Measurements from ENCODE around the gene PGA4. TPM values are rescaled to one million over a fixed set of nuclear protein-coding genes. Genes with fewer than 3 reads are reported as not detected.
A peak's percentile ranks its signal among the peaks of the same experiment; 100 is the strongest.

The PGA4 gene
- total and polyA plus RNA-seq, 2 experiments from 2014 or later = 0.81 TPM; not detected in 1

DNA sequence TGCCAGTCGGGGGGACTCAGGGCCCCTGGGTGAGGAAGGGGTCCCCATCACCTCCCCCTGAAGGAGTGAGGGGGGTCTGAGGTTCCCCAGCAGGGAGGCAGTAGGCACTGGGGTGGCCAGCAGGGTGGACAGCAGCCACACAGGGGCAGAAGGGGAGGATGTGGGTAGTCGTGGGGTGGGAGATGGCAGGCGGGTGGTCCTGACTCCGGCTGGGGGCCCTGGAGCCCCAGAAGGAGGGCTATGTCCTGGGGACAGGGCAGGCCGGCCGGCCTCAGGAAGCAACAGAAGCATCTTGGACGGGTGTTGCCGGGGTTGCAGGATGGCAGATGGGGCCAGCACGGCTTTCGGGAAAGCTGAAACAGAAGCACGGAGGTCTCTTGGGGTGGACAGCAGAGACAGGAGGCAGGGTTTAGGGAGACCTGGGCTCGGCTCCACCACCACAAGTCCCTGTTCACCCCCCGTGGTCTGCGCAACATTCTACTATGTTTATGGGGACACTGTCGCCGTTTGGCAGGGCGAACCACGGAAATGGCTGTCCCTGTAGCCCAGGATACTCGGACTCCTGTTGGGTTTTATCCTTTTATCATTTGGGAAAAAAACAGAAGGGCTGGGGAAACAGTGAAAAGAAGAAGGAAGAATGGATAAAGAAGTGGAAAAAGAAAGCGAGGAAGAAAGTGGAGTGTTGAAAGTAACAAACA is 58.9 kb downstream of the PGA4 start:
- no peaks in the 10 kb centered on the region for H3K27me3 ChIP-seq (ENCODE audit: insufficient read depth)
- no peaks in the 10 kb centered on the region for H3K79me2 ChIP-seq (replicated peaks; ENCODE audit: insufficient read depth)
- no peak overlapping the region for H2AFZ ChIP-seq
- ATAC-seq (no peak), DNase-seq (ENCODE audit: low spot score) (no peak)
- Mint-ChIP-seq H3K9me3 (no peaks in the 10 kb centered on the region), H3K4me3 (peak overlapping the region; percentile 30; the same call in 1 of the 3 replicates), H3K4me1 (peaks cover 32% of the 10 kb centered on the region), H3K36me3 (ENCODE audit: low read depth) (peaks cover 50% of the 10 kb centered on the region), H3K27ac (no peak overlapping the region), H3K27me3 (ENCODE audit: insufficient read depth, low read depth, poor library complexity) (peaks cover 7% of the 10 kb centered on the region)
- no peak overlapping the region for H3K4me2 ChIP-seq
- H3F3A ChIP-seq (replicated peaks; ENCODE audit: low read depth) = peaks cover 12% of the 10 kb centered on the region; the same call in 1 of the 2 replicates
- no peak overlapping the region for H3K27ac ChIP-seq (ENCODE audit: low read depth)
- no peaks in the 10 kb centered on the region for H3K9me2 ChIP-seq (ENCODE audit: insufficient read depth)
- peaks cover 12% of the 10 kb centered on the region; the same call in 1 of the 2 replicates for H3K36me3 ChIP-seq (ENCODE audit: insufficient read depth)
- peaks cover 8% of the 10 kb centered on the region; the same call in 1 of the 2 replicates for H3K4me1 ChIP-seq (ENCODE audit: insufficient read depth)
- no peak overlapping the region for H3K4me3 ChIP-seq
- TF ChIP-seq, protein P1, sequence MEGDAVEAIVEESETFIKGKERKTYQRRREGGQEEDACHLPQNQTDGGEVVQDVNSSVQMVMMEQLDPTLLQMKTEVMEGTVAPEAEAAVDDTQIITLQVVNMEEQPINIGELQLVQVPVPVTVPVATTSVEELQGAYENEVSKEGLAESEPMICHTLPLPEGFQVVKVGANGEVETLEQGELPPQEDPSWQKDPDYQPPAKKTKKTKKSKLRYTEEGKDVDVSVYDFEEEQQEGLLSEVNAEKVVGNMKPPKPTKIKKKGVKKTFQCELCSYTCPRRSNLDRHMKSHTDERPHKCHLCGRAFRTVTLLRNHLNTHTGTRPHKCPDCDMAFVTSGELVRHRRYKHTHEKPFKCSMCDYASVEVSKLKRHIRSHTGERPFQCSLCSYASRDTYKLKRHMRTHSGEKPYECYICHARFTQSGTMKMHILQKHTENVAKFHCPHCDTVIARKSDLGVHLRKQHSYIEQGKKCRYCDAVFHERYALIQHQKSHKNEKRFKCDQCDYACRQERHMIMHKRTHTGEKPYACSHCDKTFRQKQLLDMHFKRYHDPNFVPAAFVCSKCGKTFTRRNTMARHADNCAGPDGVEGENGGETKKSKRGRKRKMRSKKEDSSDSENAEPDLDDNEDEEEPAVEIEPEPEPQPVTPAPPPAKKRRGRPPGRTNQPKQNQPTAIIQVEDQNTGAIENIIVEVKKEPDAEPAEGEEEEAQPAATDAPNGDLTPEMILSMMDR (conservative IDR thresholded peaks at IDR 0.05; ENCODE audit: low read depth in 2 of 2) = no peak
- TF ChIP-seq, protein P2, sequence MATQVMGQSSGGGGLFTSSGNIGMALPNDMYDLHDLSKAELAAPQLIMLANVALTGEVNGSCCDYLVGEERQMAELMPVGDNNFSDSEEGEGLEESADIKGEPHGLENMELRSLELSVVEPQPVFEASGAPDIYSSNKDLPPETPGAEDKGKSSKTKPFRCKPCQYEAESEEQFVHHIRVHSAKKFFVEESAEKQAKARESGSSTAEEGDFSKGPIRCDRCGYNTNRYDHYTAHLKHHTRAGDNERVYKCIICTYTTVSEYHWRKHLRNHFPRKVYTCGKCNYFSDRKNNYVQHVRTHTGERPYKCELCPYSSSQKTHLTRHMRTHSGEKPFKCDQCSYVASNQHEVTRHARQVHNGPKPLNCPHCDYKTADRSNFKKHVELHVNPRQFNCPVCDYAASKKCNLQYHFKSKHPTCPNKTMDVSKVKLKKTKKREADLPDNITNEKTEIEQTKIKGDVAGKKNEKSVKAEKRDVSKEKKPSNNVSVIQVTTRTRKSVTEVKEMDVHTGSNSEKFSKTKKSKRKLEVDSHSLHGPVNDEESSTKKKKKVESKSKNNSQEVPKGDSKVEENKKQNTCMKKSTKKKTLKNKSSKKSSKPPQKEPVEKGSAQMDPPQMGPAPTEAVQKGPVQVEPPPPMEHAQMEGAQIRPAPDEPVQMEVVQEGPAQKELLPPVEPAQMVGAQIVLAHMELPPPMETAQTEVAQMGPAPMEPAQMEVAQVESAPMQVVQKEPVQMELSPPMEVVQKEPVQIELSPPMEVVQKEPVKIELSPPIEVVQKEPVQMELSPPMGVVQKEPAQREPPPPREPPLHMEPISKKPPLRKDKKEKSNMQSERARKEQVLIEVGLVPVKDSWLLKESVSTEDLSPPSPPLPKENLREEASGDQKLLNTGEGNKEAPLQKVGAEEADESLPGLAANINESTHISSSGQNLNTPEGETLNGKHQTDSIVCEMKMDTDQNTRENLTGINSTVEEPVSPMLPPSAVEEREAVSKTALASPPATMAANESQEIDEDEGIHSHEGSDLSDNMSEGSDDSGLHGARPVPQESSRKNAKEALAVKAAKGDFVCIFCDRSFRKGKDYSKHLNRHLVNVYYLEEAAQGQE (IDR thresholded peaks at IDR 0.05; ENCODE audit: unreplicated experiment) = no peak
- TF ChIP-seq ETS1 (IDR thresholded peaks at IDR 0.05) = no peak
- no peak for TF ChIP-seq POLR2AphosphoS5 (IDR thresholded peaks at IDR 0.05; ENCODE audit: low read depth)
- H4K20me1 ChIP-seq (replicated peaks; ENCODE audit: insufficient read depth) = no peaks in the 10 kb centered on the region; the same call in 1 of the 2 replicates

Other genes starting within 250 kb of the PGA4 start
- gene CD5, start 119.9 kb upstream of the PGA4 start, total RNA-seq (2014; rRNA removed; shearing (Covaris generic)) = not detected in 2 replicates
- gene CD5, start 119.9 kb upstream of the PGA4 start, polyA plus RNA-seq (2016; fragmentation: Nextera tagmentation; extraction: Ambion mirVana) = not detected in 2 replicates
- gene VPS37C, start 60.9 kb upstream of the PGA4 start, total RNA-seq (2014; rRNA removed; shearing (Covaris generic)) = 14.4 and 19.4 TPM in 2 replicates
- gene VPS37C, start 60.9 kb upstream of the PGA4 start, polyA plus RNA-seq (2016; fragmentation: Nextera tagmentation; extraction: Ambion mirVana) = 8.7 and 8.8 TPM in 2 replicates
- not detected in 2 replicates for gene PGA3, start 18.8 kb upstream of the PGA4 start, total RNA-seq (2014; rRNA removed; shearing (Covaris generic))
- gene PGA3, start 18.8 kb upstream of the PGA4 start, polyA plus RNA-seq (2016; fragmentation: Nextera tagmentation; extraction: Ambion mirVana) = 0.37 TPM in 1 of 2 replicates, not detected in the other
- 0.12 and 0.52 TPM in 2 replicates for gene PGA5, start 18.8 kb downstream of the PGA4 start, total RNA-seq (2014; rRNA removed; shearing (Covaris generic))
- 0.45 and 1.0 TPM in 2 replicates for gene PGA5, start 18.8 kb downstream of the PGA4 start, polyA plus RNA-seq (2016; fragmentation: Nextera tagmentation; extraction: Ambion mirVana)
- gene VWCE, start 73.0 kb downstream of the PGA4 start, total RNA-seq (2014; rRNA removed; shearing (Covaris generic)) = 13.1 and 16.9 TPM in 2 replicates
- gene VWCE, start 73.0 kb downstream of the PGA4 start, polyA plus RNA-seq (2016; fragmentation: Nextera tagmentation; extraction: Ambion mirVana) = 9.7 and 9.9 TPM in 2 replicates
- 282 and 292 TPM in 2 replicates for gene DDB1, start 110.8 kb downstream of the PGA4 start, total RNA-seq (2014; rRNA removed; shearing (Covaris generic))
- 102 and 109 TPM in 2 replicates for gene DDB1, start 110.8 kb downstream of the PGA4 start, polyA plus RNA-seq (2016; fragmentation: Nextera tagmentation; extraction: Ambion mirVana)
- 27.0 and 46.9 TPM in 2 replicates for gene TKFC, start 110.9 kb downstream of the PGA4 start, total RNA-seq (2014; rRNA removed; shearing (Covaris generic))
- 21.1 and 21.7 TPM in 2 replicates for gene TKFC, start 110.9 kb downstream of the PGA4 start, polyA plus RNA-seq (2016; fragmentation: Nextera tagmentation; extraction: Ambion mirVana)
- 20.9 and 30.8 TPM in 2 replicates for gene CYB561A3, start 139.5 kb downstream of the PGA4 start, total RNA-seq (2014; rRNA removed; shearing (Covaris generic))
- 7.8 and 9.8 TPM in 2 replicates for gene CYB561A3, start 139.5 kb downstream of the PGA4 start, polyA plus RNA-seq (2016; fragmentation: Nextera tagmentation; extraction: Ambion mirVana)
- 26.9 and 30.2 TPM in 2 replicates for gene TMEM138, start 140.0 kb downstream of the PGA4 start, total RNA-seq (2014; rRNA removed; shearing (Covaris generic))
- gene TMEM138, start 140.0 kb downstream of the PGA4 start, polyA plus RNA-seq (2016; fragmentation: Nextera tagmentation; extraction: Ambion mirVana) = 32.1 and 37.0 TPM in 2 replicates
- gene TMEM216, start 170.2 kb downstream of the PGA4 start, total RNA-seq (2014; rRNA removed; shearing (Covaris generic)) = 23.4 and 28.8 TPM in 2 replicates
- gene TMEM216, start 170.2 kb downstream of the PGA4 start, polyA plus RNA-seq (2016; fragmentation: Nextera tagmentation; extraction: Ambion mirVana) = 23.5 and 26.1 TPM in 2 replicates
- 60.6 and 72.0 TPM in 2 replicates for gene CPSF7, start 207.6 kb downstream of the PGA4 start, total RNA-seq (2014; rRNA removed; shearing (Covaris generic))
- 27.4 and 30.6 TPM in 2 replicates for gene CPSF7, start 207.6 kb downstream of the PGA4 start, polyA plus RNA-seq (2016; fragmentation: Nextera tagmentation; extraction: Ambion mirVana)
- 37.6 and 57.0 TPM in 2 replicates for gene SDHAF2, start 207.8 kb downstream of the PGA4 start, total RNA-seq (2014; rRNA removed; shearing (Covaris generic))
- 53.8 and 55.0 TPM in 2 replicates for gene SDHAF2, start 207.8 kb downstream of the PGA4 start, polyA plus RNA-seq (2016; fragmentation: Nextera tagmentation; extraction: Ambion mirVana)

Measured in GM23338 (cell line).